Measurements from ENCODE around the gene TTC28.

The TTC28 gene

GRCh38 chr22:28348613-28349609, 330.7 kb downstream of the TTC28 start:
- ChIA-PET CTCF (interaction anchor here (0.7 to 3.7 kb wide), 3 partner anchors 9 to 30 kb away, joined by 4 to 18 read pairs (median 5); no protein-coding TSS in a partner anchor), POLR2A (no interaction called here)
- no peak for TF ChIP-seq CTCF (IDR thresholded peaks at IDR 0.05; ENCODE audit: control extremely low read depth, extremely low read depth, low read depth, missing control alignments)
- DNase-seq (ENCODE audit: extremely low spot score): no peak

GRCh38 chr22:28346308-28346707, 333.3 kb downstream of the TTC28 start:
- no peak for DNase-seq (ENCODE audit: extremely low spot score)
- no peak for TF ChIP-seq CTCF (IDR thresholded peaks at IDR 0.05; ENCODE audit: control extremely low read depth, extremely low read depth, low read depth, missing control alignments)
- POLR2A ChIA-PET: no interaction called here
- CTCF ChIA-PET: interaction anchor here (1.3 to 3.7 kb wide), 3 partner anchors 12 to 16 kb away, joined by 3 to 18 read pairs (median 3); no protein-coding TSS in a partner anchor

GRCh38 chr22:28344918-28345703, 334.5 kb downstream of the TTC28 start:
- ChIA-PET POLR2A (no interaction called here), CTCF (interaction anchor here (3.7 kb wide), 1 partner anchor 13 kb away, joined by 18 read pairs; no protein-coding TSS in a partner anchor)
- no peak for TF ChIP-seq CTCF (IDR thresholded peaks at IDR 0.05; ENCODE audit: control extremely low read depth, extremely low read depth, low read depth, missing control alignments)
- DNase-seq (ENCODE audit: extremely low spot score): no peak

GRCh38 chr22:28341001-28341400, 338.6 kb downstream of the TTC28 start:
- no peak for TF ChIP-seq CTCF (IDR thresholded peaks at IDR 0.05; ENCODE audit: control extremely low read depth, extremely low read depth, low read depth, missing control alignments)
- CTCF ChIA-PET: interaction anchor here (1.3 kb wide), 1 partner anchor 10 kb away, joined by 3 read pairs; no protein-coding TSS in a partner anchor
- no peak for DNase-seq (ENCODE audit: extremely low spot score)
- POLR2A ChIA-PET: no interaction called here

- CTCF ChIA-PET: interaction anchor here (1.3 to 1.6 kb wide), 3 partner anchors 10 to 15 kb away, joined by 3 to 4 read pairs (median 3); no protein-coding TSS in a partner anchor
- TF ChIP-seq CTCF (IDR thresholded peaks at IDR 0.05; ENCODE audit: control extremely low read depth, extremely low read depth, low read depth, missing control alignments): no peak
- DNase-seq (ENCODE audit: extremely low spot score): no peak
- POLR2A ChIA-PET: no interaction called here
Observed at GRCh38 chr22:28333088-28333487, 346.6 kb downstream of the TTC28 start.

GRCh38 chr22:28332410-28332809, 347.2 kb downstream of the TTC28 start:
- ChIA-PET POLR2A (no interaction called here), CTCF (interaction anchor here (0.8 to 1.6 kb wide), 6 partner anchors 9 to 207 kb away, joined by 3 to 4 read pairs (median 3); no protein-coding TSS in a partner anchor)
- no peak for TF ChIP-seq CTCF (IDR thresholded peaks at IDR 0.05; ENCODE audit: control extremely low read depth, extremely low read depth, low read depth, missing control alignments)
- DNase-seq (ENCODE audit: extremely low spot score): no peak

All from GM10248 (cell line).